Endodermal cell (in vitro differentiated cells): Measurements from ENCODE around the gene FKRP. TPM values are rescaled to one million over a fixed set of nuclear protein-coding genes. Genes with fewer than 3 reads are reported as not detected.

Experiments used
- DNase-seq: peaks from one replicate; pipeline ENCODE4 v3.0.0-alpha.2; 2017
- H3K27ac ChIP-seq: 2 replicates; pipeline ENCODE4 v1.5.1; 2013; ENCODE audit warnings: mild to moderate bottlenecking, low read depth, low read length, moderate library complexity
- H3K27me3 ChIP-seq: 2 replicates; pipeline ENCODE4 v1.6.1; 2013; ENCODE audit warnings: mild to moderate bottlenecking, low read length, moderate library complexity; ENCODE audit not compliant: insufficient read depth, control insufficient read depth, poor library complexity, severe bottlenecking
- H3K36me3 ChIP-seq: 2 replicates; pipeline ENCODE4 v1.7.0; 2013; ENCODE audit warnings: mild to moderate bottlenecking, low read length, moderate library complexity; ENCODE audit not compliant: control insufficient read depth, insufficient read depth
- H3K4me1 ChIP-seq: one replicate; pipeline ENCODE4 v1.7.0; 2013; ENCODE audit warnings: low read length; ENCODE audit not compliant: control insufficient read depth, insufficient read depth
- H3K4me3 ChIP-seq: 2 replicates; pipeline ENCODE4 v1.5.1; 2013; ENCODE audit warnings: mild to moderate bottlenecking, low read length, moderate library complexity
- H3K9ac ChIP-seq: 2 replicates; pipeline ENCODE4 v1.6.1; 2013; ENCODE audit warnings: mild to moderate bottlenecking, low read length, moderate library complexity; ENCODE audit not compliant: poor library complexity, severe bottlenecking; ENCODE audit errors: extremely low read depth
- H3K9me3 ChIP-seq: 2 replicates; pipeline ENCODE4 v1.6.1; 2013; ENCODE audit warnings: mild to moderate bottlenecking, low read length, moderate library complexity; ENCODE audit not compliant: control insufficient read depth
- H3K27ac Mint-ChIP-seq: 2 replicates; pipeline ENCODE4 v1.8.0; 2020; ENCODE audit warnings: mixed read lengths
- H3K27me3 Mint-ChIP-seq: 2 replicates; pipeline ENCODE4 v1.8.0; 2021; ENCODE audit warnings: mild to moderate bottlenecking, mixed read lengths; ENCODE audit not compliant: insufficient read depth
- H3K36me3 Mint-ChIP-seq: 2 replicates; pipeline ENCODE4 v1.8.0; 2020; ENCODE audit warnings: low read depth, mixed read lengths
- H3K4me1 Mint-ChIP-seq: 2 replicates; pipeline ENCODE4 v1.8.0; 2020; ENCODE audit warnings: mixed read lengths
- H3K4me3 Mint-ChIP-seq: 2 replicates; pipeline ENCODE4 v1.8.0; 2020; ENCODE audit warnings: mild to moderate bottlenecking, moderate library complexity, mixed read lengths
- H3K9me3 Mint-ChIP-seq: 2 replicates; pipeline ENCODE4 v1.8.0; 2020; ENCODE audit warnings: mild to moderate bottlenecking, mixed read lengths
- WGBS, 2 experiments: methylation state at CpG; one replicate each; pipeline versions ENCODE4 v1.1.5 to v1.1.7; 2013; ENCODE audit warnings: missing lambda C conversion rate in 2 of 2, mixed read lengths in 1 of 2; ENCODE audit not compliant: insufficient coverage in 1 of 2, insufficient read length in 1 of 2; 5-methylcytosine and 5-hydroxymethylcytosine counted together
- total RNA-seq, 2 donors: library from RNA; stranded (reverse); fragmentation: NEBNext Ultra II Directional in 1 of 2; extraction: Animal tissue kit (Norgen Biotek cat#: 25700) in 1 of 2; gene quantifications; 2 replicates in 1 of 2; 3 replicates in 1 of 2; pipeline ENCODE4 v1.2.1, GENCODE V29; 2021
- TF ChIP-seq, protein P1 (sequence below): fragments of 200-600 bp; sonication (generic); conservative IDR thresholded peaks from 2 replicates; pipeline ENCODE4 v1.5.0; 2021; ENCODE audit warnings: antibody characterized with exemption, mild to moderate bottlenecking

The FKRP gene
- total RNA-seq, 2 donors from 2014 or later: 19.8 to 33.7 TPM

DNA sequence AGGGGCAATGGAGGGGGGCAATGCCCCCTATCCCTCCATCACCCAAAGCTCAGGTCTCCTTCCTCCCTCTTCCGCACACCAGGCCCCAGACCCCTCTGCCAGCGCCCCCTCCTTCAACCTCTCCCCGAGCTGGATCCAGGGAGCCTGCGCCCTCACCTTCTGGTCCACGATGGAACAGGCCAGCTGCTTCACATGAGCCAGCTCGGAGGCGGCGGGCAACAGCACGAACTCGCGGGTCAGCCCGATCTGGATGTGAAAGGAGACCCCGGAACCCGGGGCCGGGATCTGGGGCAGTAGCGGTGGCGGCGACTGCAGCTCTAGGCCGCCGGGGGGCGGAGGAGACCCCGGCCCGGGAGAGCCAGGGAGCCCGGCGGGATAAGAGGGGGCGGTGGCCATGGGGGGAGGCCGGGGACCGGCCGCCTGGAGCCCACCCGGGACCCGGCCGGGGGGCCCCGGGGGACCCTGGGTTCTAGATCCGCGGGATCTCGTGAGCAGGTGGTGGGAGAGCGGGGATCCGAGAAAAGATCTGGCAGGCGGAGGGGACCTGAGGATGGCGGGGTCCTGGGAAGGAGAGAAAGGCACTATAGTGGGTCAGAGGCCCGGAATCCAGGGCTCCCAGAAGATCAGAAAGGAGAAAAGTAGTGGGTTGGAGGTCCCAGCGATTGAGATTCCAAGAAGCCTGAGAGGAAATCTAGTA, 29.7 kb upstream of the FKRP start:
- Mint-ChIP-seq H3K27me3 (no peaks in the 10 kb centered on the region), H3K9me3 (no peaks in the 10 kb centered on the region), H3K27ac (peak overlapping the region; percentile 93), H3K4me1 (peaks cover 13% of the 10 kb centered on the region), H3K36me3 (peaks cover 18% of the 10 kb centered on the region), H3K4me3 (peak overlapping the region; percentile 94)
- Histone ChIP-seq H3K36me3 (peaks cover 5% of the 10 kb centered on the region), H3K4me3 (peak overlapping the region; percentile 96), H3K9ac (peak overlapping the region; percentile 86), H3K4me1 (no peaks in the 10 kb centered on the region), H3K27me3 (no peaks in the 10 kb centered on the region), H3K27ac (peak overlapping the region; percentile 41), H3K9me3 (no peaks in the 10 kb centered on the region)
- TF ChIP-seq, protein P1, sequence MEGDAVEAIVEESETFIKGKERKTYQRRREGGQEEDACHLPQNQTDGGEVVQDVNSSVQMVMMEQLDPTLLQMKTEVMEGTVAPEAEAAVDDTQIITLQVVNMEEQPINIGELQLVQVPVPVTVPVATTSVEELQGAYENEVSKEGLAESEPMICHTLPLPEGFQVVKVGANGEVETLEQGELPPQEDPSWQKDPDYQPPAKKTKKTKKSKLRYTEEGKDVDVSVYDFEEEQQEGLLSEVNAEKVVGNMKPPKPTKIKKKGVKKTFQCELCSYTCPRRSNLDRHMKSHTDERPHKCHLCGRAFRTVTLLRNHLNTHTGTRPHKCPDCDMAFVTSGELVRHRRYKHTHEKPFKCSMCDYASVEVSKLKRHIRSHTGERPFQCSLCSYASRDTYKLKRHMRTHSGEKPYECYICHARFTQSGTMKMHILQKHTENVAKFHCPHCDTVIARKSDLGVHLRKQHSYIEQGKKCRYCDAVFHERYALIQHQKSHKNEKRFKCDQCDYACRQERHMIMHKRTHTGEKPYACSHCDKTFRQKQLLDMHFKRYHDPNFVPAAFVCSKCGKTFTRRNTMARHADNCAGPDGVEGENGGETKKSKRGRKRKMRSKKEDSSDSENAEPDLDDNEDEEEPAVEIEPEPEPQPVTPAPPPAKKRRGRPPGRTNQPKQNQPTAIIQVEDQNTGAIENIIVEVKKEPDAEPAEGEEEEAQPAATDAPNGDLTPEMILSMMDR: peak; percentile 66
- WGBS, 2 experiments: 0 to 2% methylated on average over 11 to 42 of the region's 42 CpGs
- peak; percentile 82 for DNase-seq

DNA sequence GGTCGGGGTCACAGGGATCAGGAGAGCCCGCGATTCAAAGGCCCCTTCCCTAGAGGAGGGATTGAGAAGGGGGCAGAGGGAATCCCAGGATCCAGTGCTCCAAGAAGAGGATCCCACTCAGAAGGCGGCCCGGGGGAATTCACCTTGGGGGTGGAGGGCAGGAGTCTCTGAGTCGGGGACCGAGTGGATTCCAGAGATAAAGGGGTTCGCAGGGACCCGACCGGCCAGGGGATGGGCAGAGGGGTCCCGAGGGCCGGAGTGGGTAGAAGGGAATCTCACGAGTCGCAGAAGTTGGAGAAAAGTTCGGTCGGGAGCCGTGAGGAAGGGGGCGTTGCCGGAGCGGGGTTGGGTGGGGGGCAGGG, 29.2 kb upstream of the FKRP start:
- Mint-ChIP-seq H3K4me3 (peak overlapping the region; percentile 94), H3K27me3 (no peaks in the 10 kb centered on the region), H3K27ac (peak overlapping the region; percentile 93), H3K9me3 (no peaks in the 10 kb centered on the region), H3K4me1 (peaks cover 13% of the 10 kb centered on the region), H3K36me3 (peaks cover 20% of the 10 kb centered on the region)
- Histone ChIP-seq H3K27ac (peak overlapping the region; percentile 41), H3K36me3 (peaks cover 8% of the 10 kb centered on the region), H3K27me3 (no peaks in the 10 kb centered on the region), H3K9ac (peak overlapping the region; percentile 86), H3K4me3 (peak overlapping the region; percentile 96), H3K9me3 (no peaks in the 10 kb centered on the region), H3K4me1 (no peaks in the 10 kb centered on the region)
- WGBS, 2 experiments: 0 to 1% methylated on average over 16 to 20 of the region's 20 CpGs
- TF ChIP-seq, protein P1: no peak
- DNase-seq: no peak

DNA sequence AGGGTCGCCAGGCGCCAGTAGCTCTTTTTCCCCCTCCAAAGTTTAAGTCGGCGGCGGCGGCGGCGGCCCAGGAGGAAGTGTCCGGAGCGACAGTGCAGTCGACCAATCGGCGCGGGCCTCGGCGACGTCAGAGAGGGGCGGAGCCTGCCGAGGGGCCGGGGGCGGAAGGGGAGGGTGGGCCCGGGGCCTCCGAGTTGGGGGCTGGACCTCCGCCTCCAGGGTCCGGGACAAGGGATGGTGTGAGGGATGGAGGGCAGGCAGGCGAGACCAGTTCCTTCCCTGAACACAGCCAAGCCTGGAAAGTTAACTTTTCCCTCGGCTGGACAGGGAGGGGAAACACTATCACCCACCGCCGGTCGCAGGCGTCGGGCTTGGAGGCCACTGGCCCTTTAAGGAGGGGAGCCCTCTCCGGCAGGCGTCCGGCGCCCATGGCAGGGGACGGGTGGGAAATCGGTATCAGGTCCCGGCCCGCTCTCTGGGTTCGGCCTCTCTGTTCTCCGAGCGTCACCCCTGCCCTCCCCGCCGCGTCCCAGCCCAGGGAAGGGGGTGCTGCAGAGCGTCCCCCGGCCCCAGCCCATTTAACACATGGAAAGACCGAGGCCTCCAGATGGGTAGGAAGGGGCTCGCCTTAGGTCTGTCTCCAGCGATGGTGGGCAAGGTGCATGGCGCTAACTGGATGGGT, 28.7 kb upstream of the FKRP start, which contains the start of gene PRKD2:
Gene PRKD2 (minus strand): TSS at position 81 of the 682 bp plus-strand sequence. CDS start 744 bp downstream, outside the sequence.
- Mint-ChIP-seq H3K27me3 (no peaks in the 10 kb centered on the region), H3K36me3 (peaks cover 25% of the 10 kb centered on the region), H3K27ac (peak within 1 kb of the TSS; percentile 93), H3K4me1 (peaks cover 13% of the 10 kb centered on the region), H3K4me3 (peak within 1 kb of the TSS; percentile 94), H3K9me3 (no peaks in the 10 kb centered on the region)
- Histone ChIP-seq H3K4me1 (no peaks in the 10 kb centered on the region), H3K9ac (peak within 1 kb of the TSS; percentile 86), H3K4me3 (peak within 1 kb of the TSS; percentile 96), H3K27me3 (no peaks in the 10 kb centered on the region), H3K27ac (peak within 1 kb of the TSS; percentile 41), H3K36me3 (peaks cover 13% of the 10 kb centered on the region), H3K9me3 (no peaks in the 10 kb centered on the region)
- 7 to 20% methylated on average over 7 to 48 of the region's 52 CpGs for WGBS, 2 experiments
- TF ChIP-seq, protein P1: no peak
- DNase-seq: peak; percentile 98
